ENCODE measurements around the gene EIF4E3. TPM values are rescaled to one million over a fixed set of nuclear protein-coding genes. Genes with fewer than 3 reads are reported as not detected.

The EIF4E3 gene
- total RNA-seq, 4 donors from 2014 or later, result 11.4 to 13.5 (median 12.8) TPM

DNA sequence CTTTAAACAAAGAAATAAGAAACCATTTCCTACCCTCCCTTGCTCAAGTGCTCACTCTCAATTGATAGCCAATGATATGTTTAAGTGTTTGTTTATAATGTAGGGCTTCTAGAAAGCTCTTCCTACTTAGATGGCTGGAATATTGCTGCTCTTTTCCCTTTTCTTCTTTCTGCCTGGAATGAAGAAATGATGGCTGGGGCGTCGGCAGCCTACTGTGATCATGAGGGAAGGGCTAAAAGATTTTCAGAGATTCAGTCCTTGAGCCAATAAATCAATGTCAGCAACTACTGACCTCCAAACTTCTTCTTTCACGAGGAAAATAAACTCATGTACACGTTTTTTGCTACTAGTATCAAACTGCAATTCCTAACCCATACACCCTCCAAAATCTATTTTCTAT, 26.4 kb upstream of the EIF4E3 start:
- DNase-seq (ENCODE audit: low spot score in 2 of 2), result no peak
- TF ChIP-seq, protein P1, sequence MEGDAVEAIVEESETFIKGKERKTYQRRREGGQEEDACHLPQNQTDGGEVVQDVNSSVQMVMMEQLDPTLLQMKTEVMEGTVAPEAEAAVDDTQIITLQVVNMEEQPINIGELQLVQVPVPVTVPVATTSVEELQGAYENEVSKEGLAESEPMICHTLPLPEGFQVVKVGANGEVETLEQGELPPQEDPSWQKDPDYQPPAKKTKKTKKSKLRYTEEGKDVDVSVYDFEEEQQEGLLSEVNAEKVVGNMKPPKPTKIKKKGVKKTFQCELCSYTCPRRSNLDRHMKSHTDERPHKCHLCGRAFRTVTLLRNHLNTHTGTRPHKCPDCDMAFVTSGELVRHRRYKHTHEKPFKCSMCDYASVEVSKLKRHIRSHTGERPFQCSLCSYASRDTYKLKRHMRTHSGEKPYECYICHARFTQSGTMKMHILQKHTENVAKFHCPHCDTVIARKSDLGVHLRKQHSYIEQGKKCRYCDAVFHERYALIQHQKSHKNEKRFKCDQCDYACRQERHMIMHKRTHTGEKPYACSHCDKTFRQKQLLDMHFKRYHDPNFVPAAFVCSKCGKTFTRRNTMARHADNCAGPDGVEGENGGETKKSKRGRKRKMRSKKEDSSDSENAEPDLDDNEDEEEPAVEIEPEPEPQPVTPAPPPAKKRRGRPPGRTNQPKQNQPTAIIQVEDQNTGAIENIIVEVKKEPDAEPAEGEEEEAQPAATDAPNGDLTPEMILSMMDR (IDR thresholded peaks at IDR 0.05), result no peak
- TF ChIP-seq POLR2A (IDR thresholded peaks at IDR 0.05), result no peak
- WGBS, 2 donors, result 89 to 94% methylated on average over 4 of the region's 4 CpGs
- intact Hi-C loops (cut with DNase I; ENCODE audit: low total_unique reads), result no loop called here
- no peak overlapping the region for H3K4me3 ChIP-seq (ENCODE audit: low read depth, poor library complexity, severe bottlenecking)

DNA sequence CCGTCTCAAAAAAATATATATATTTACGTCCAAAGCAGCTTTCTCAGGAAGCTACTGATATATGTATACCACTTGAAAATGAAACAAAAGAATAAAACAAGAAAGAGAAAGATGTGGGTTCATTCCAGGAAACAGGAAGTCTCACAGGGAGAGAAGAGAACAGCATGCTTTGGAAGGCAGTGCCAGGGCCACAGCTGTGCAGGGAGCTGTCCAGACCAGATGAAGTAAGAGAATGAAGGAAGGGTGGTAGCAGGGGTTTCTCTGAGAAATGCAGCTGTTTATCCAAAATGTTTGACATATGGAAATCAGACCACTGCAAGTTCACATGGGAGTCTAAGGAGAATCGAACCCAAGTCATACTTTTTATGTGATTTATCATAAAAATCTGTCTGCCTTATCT, 19.5 kb upstream of the EIF4E3 start:
- 78 to 83% methylated on average over 3 of the region's 3 CpGs for WGBS, 2 donors

DNA sequence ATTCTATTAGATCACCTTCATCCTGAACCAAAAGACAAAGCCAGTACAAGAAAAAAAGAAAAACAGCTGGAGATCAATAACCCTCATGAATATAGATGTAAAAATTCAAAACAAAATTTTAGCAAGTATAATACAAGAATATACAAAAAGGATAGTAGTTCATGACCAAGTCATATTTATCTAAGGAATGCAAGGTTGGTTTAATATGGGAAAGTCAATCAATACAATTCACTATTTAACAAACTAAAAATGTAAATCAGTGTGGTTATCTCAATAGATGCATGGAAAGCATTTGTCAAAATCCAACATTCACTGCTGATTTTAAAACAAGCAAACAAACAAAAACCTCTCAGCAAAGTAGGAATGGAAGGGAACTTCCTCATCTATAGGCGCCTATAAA, 17.4 kb upstream of the EIF4E3 start:
- no peak for TF ChIP-seq POLR2A (IDR thresholded peaks at IDR 0.05)
- TF ChIP-seq, protein P1 (IDR thresholded peaks at IDR 0.05), result no peak
- WGBS, 2 donors, result 100% methylated on average over 1 of the region's 1 CpG
- intact Hi-C loops (cut with DNase I; ENCODE audit: low total_unique reads), result no loop called here
- no peak for DNase-seq (ENCODE audit: low spot score in 2 of 2)
- H3K4me3 ChIP-seq (ENCODE audit: low read depth, poor library complexity, severe bottlenecking), result no peak overlapping the region

More for the DNA sequence above, 19.5 kb upstream of the EIF4E3 start:
- TF ChIP-seq POLR2A (IDR thresholded peaks at IDR 0.05), result no peak
- TF ChIP-seq, protein P1 (IDR thresholded peaks at IDR 0.05), result no peak
- intact Hi-C loops (cut with DNase I; ENCODE audit: low total_unique reads), result no loop called here
- no peak for DNase-seq (ENCODE audit: low spot score in 2 of 2)
- H3K4me3 ChIP-seq (ENCODE audit: low read depth, poor library complexity, severe bottlenecking), result no peak overlapping the region

DNA sequence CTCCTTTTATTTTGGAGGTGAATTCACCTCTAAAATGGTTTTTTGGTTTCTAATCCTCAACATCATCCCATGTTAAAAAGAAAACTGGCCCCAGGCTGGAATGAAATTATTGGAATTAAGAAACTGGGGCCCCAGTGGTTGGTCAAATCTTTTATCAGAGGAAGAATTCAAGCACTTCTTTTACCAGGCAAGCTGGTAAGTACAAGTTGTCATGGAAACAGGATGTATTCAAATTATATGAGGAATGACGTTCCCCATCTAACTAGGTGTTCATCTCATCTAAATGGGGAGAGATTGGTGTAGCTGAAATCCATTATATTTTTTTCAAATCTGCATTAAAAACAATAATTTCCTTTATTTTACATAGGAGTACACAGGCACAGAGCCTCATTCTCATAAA, 9.7 kb upstream of the EIF4E3 start:
- no peak overlapping the region for H3K4me3 ChIP-seq (ENCODE audit: low read depth, poor library complexity, severe bottlenecking)
- TF ChIP-seq, protein P1 (IDR thresholded peaks at IDR 0.05), result no peak
- no peak for TF ChIP-seq POLR2A (IDR thresholded peaks at IDR 0.05)
- intact Hi-C loops (cut with DNase I; ENCODE audit: low total_unique reads), result no loop called here
- no peak for DNase-seq (ENCODE audit: low spot score in 2 of 2)
- 64 to 69% methylated on average over 1 of the region's 1 CpG for WGBS, 2 donors

DNA sequence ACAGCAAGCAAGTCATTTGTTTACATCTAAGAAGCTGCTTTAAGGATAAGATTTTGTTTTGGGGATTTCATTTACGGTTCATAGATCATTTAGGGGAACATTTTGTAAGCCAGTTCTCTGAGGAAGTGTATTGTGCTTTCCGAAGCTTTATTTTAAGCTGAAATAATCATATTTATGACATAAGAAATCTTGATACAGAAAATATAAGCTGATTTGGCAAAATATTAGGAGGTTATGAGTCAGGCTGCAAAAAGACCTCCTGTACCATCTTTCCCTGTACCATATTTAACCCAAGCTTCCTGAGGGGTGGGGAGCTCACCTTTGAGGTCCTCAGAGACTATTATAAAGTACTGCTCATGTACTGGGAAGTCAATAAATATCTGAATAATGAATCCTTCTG, 8.1 kb upstream of the EIF4E3 start:
- 94 to 95% methylated on average over 2 of the region's 2 CpGs for WGBS, 2 donors
- intact Hi-C loops (cut with DNase I; ENCODE audit: low total_unique reads), result no loop called here
- H3K4me3 ChIP-seq (ENCODE audit: low read depth, poor library complexity, severe bottlenecking), result no peak overlapping the region
- TF ChIP-seq POLR2A (IDR thresholded peaks at IDR 0.05), result no peak
- TF ChIP-seq, protein P1 (IDR thresholded peaks at IDR 0.05), result no peak
- DNase-seq (ENCODE audit: low spot score in 2 of 2), result no peak

DNA sequence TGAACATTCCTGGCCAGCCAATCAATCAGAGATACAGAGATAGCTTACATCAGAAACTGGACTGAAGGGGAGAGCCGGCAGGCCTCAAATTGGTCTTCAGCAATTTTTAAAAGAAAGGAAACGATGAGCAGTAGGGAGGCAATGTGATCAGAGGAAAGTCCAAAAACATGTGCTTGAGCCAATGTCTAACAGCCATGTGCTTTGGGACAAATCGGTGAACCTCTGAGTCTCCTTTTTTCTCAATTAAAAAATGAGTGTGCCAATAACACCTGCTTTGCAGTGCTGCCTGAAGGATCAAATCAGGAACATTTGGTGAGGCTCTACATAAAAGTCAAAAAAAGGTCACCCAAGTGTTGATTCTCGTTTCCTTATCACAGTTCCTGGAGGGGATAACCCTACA, 7.4 kb upstream of the EIF4E3 start:
- TF ChIP-seq POLR2A (IDR thresholded peaks at IDR 0.05), result no peak
- TF ChIP-seq, protein P1 (IDR thresholded peaks at IDR 0.05), result no peak
- intact Hi-C loops (cut with DNase I; ENCODE audit: low total_unique reads), result no loop called here
- DNase-seq (ENCODE audit: low spot score in 2 of 2), result no peak
- no peak overlapping the region for H3K4me3 ChIP-seq (ENCODE audit: low read depth, poor library complexity, severe bottlenecking)
- 92 to 93% methylated on average over 4 of the region's 4 CpGs for WGBS, 2 donors

All from lower leg skin (tissue), 4 donors.